Upper lobe of left lung (tissue), 4 donors: ENCODE data around the gene SLC8A2.

ENCODE experiments used
- POLR2A ChIP-seq, 4 donors: fragments of 450-650 bp; IDR thresholded peaks; one replicate each; pipeline ENCODE4 v1.5.1; 2016 to 2017; ENCODE audit warnings: antibody characterized with exemption in 4 of 4, mild to moderate bottlenecking in 2 of 4
- TF ChIP-seq, protein P1 (sequence below), 6 experiments: fragments of 450-650 bp in 4 of 6; fragments of 200-600 bp in 2 of 6; sonication (generic) in 2 of 6; IDR thresholded peaks; one replicate each; pipeline ENCODE4 v1.5.1; 2016 to 2019; ENCODE audit warnings: antibody characterized with exemption in 6 of 6

GRCh38 chr19:47402504-47402903, 69.2 kb downstream of the SLC8A2 start:
- no peak for TF ChIP-seq POLR2A (IDR thresholded peaks at IDR 0.05)
- TF ChIP-seq, protein P1, sequence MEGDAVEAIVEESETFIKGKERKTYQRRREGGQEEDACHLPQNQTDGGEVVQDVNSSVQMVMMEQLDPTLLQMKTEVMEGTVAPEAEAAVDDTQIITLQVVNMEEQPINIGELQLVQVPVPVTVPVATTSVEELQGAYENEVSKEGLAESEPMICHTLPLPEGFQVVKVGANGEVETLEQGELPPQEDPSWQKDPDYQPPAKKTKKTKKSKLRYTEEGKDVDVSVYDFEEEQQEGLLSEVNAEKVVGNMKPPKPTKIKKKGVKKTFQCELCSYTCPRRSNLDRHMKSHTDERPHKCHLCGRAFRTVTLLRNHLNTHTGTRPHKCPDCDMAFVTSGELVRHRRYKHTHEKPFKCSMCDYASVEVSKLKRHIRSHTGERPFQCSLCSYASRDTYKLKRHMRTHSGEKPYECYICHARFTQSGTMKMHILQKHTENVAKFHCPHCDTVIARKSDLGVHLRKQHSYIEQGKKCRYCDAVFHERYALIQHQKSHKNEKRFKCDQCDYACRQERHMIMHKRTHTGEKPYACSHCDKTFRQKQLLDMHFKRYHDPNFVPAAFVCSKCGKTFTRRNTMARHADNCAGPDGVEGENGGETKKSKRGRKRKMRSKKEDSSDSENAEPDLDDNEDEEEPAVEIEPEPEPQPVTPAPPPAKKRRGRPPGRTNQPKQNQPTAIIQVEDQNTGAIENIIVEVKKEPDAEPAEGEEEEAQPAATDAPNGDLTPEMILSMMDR (IDR thresholded peaks at IDR 0.05) = no peak
